Diencephalon (tissue), 1 donor: Measurements from ENCODE around the gene KATNA1. TPM values are rescaled to one million over a fixed set of nuclear protein-coding genes. Genes with fewer than 3 reads are reported as not detected.

Experiments
- small RNA-seq: library from RNA; depleted of rRNA; stranded (forward); fragments of <200 nt; gene quantifications from one replicate; pipeline ENCODE3, GENCODE V24; 2014
- total RNA-seq: library from RNA; depleted of rRNA; stranded (reverse); fragments of >200 nt; gene quantifications from one replicate; pipeline ENCODE4 v1.2.3, GENCODE V29; 2014

KATNA1 gene
- 20.3 TPM for total RNA-seq

DNA sequence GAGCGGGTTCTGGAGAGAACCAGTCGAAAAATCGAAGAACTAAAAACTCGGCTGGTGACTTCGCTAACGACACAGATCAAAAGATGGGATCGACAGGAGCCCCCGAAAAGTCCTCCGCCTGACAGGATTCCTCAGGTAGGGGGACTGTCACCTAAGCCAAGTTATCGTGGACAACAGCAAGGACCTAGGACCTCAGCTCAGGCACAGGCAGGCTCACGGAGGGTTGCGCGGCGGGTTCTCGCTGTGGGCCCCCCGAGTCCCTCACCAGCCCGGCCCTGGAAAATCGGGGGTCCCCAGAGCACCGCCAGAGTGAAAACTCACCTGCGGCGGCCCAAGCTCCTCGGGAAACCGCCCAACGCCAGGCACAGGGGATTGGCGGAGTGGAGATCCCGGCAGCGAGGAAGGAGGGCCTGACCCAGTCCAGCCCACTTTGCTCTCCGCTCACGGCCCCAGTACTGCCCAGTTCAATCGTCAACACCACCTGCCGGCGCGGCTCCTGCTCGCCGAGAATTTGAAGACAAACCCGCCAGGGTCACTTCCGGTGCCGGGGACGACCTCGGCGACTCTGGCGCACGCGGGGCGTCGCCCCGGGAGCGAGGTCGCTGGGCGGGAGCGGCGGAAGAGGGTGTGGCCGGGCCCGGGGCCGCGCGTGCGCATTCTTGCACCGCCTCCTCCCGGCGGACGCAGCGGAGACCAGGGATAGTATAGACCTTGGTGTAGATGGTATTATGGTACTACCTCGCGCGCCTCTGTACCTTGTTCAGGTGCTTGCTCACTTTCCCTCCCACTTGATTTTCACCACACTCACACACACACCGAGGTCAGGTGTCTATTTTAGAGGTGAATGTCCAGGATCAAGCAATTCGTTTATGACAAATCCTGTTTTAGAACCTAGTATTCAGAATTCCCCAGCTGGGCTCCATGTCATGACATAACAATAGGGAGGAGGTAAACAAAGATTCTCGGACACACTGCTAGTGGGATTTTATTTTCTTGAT is at the start of gene KATNA1:
TSS of gene KATNA1 (minus strand) at position 567 of the 998 bp plus-strand sequence. CDS start 10,167 bp downstream, outside the sequence.

DNA sequence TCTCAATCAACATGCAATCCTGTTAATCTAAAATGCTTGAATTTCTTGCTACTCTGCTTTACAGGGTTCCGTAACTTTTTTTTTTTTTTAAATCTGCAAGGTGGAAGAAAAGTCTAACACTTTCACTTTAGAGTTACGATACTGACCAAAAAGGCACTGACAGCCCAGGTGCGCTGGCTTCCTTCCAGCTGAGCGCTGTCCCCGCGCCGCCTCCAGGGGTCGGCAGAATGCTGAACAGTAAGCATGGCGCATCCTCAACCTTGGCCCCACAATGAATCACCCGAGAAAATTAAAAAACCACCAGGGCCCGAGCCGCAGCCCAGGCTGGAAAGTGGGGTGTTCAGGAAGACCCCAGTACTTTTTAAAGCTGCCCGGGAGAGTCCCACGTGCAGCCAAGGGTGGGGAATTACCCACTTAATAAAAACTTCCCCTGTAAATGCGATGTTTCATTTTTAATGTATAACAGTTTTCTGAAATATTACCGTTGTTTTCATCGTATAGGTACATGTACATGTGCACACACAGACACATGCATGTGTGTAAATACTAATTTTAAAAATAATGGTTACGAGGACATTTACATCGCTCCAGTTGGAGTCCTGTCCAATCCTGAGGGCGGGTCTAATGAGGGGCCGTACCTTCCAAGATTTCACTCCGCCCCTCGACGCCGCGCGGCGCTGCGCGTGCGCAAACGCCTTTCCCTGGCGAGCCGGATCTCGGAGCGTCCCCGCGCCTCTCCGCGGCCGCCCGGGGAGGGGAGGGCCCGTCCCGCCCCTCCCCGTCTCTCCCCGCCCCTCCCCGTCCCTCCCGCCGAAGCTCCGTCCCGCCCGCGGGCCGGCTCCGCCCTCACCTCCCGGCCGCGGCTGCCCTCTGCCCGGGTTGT is 82.7 kb downstream of the KATNA1 start, which contains the start of gene GINM1:
TSS of gene GINM1 (plus strand) at position 849 of the 883 bp plus-strand sequence. CDS start 40 bp downstream, outside the sequence.

DNA sequence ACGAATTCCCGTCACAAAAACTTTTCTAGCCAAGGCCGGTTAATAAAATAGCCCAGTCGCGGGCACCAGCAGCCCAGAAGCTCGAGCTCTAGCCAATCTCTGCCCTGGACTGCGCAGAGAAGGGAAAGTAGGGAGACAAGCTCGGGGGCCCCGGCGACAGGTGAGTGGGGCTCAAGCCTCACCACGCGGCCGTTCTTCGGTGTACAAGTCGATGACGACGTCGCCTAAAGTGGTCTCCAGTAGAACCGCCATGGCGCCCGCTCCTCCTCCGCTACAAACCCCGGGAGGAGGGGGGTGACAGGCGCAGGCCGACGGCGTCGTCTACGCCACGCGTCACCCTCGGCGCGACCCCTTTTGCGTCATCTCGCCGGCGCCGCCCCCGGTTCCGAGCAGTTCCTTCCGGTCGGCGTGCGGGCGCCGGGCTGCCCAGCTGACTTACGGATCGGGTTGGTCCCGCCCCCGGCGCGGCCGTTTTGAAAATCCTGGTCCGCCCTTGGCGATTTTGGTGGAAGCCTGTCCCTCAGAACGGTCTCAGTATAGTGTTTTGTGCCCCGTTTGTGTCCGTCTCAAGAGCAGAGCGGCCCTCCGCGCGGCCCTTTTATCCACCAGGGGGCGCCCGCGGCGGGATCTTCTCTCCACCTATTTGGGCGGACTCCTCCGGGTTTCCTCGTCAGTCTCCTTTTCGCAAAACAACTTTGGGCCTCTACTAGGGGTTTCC is 102.6 kb downstream of the KATNA1 start, which contains the start of gene PPIL4:
TSS of gene PPIL4 (minus strand) at position 290 of the 718 bp plus-strand sequence. CDS start at position 252, 38 bp downstream.

Small RNAs within 50 kb of the gene (small RNA-seq; reads per million reads assigned to genes)
- gene RF00019 = not detected
- gene RF00410 = not detected

Other genes starting within 250 kb of the KATNA1 start
- 6.7 TPM for gene SUMO4, start 248.5 kb downstream of the KATNA1 start, total RNA-seq
- 0.92 TPM for gene ZC3H12D, start 163.7 kb downstream of the KATNA1 start, total RNA-seq
- 54.0 TPM for gene PPIL4, start 102.7 kb downstream of the KATNA1 start, total RNA-seq
- gene GINM1, start 82.3 kb downstream of the KATNA1 start, total RNA-seq = 44.8 TPM
- 30.2 TPM for gene LATS1, start 69.4 kb upstream of the KATNA1 start, total RNA-seq
- 23.3 TPM for gene NUP43, start 97.8 kb upstream of the KATNA1 start, total RNA-seq
- gene PCMT1, start 101.0 kb upstream of the KATNA1 start, total RNA-seq = 162 TPM
- 41.3 TPM for gene LRP11, start 215.6 kb upstream of the KATNA1 start, total RNA-seq
- gene RAET1E, start 249.4 kb upstream of the KATNA1 start, total RNA-seq = not detected